Endothelial cell of umbilical vein (primary cell): ENCODE measurements around the gene SIRPA. TPM values are rescaled to one million over a fixed set of nuclear protein-coding genes. Genes with fewer than 3 reads are reported as not detected.

ENCODE experiments used
- BruUV-seq: library from RNA; stranded (reverse); fragments of 400-500 nt; replicated peaks from 2 replicates; lab custom pipeline; 2021; lab: Mats Ljungman, UMichigan
- CTCF ChIA-PET: fragments of 300-600, 350-600 bp; sonication (Branson Sonifier 250); formaldehyde crosslinking; loops from one replicate; lab custom pipeline; 2021; ENCODE audit warnings: antibody characterized with exemption, inconsistent platforms; lab: Charles Lee
- POLR2A ChIA-PET: fragments of 300-600, 350-600 bp; sonication (Branson Sonifier 250); formaldehyde crosslinking; loops from one replicate; lab custom pipeline; 2021; ENCODE audit warnings: antibody characterized with exemption, inconsistent platforms; lab: Charles Lee
- DNase-seq: peaks from one replicate; pipeline ENCODE4 v3.0.0-alpha.2; 2011; ENCODE audit warnings: low read depth, low spot score
- FAIRE-seq: peaks from 2 replicates; lab custom pipeline; 2011; peaks lifted over from hg19 to GRCh38; lab: Jason Lieb, UNC
- H2AFZ ChIP-seq: 2 replicates; pipeline ENCODE4 v1.6.0; 2012; ENCODE audit warnings: low read depth, low read length, control low read depth, inconsistent platforms
- H3K27ac ChIP-seq: 2 replicates; pipeline ENCODE4 v1.5.1; 2011; ENCODE audit warnings: low read depth, mild to moderate bottlenecking, control low read depth, low read length, moderate library complexity; ENCODE audit not compliant: insufficient read depth
- H3K27me3 ChIP-seq, 2 experiments: 2 replicates each; pipeline versions ENCODE4 v1.6.0 to v1.6.1; 2011; ENCODE audit warnings: low read length in 2 of 2, mixed read lengths in 1 of 2; ENCODE audit not compliant: control insufficient read depth in 2 of 2, insufficient read depth in 2 of 2
- H3K36me3 ChIP-seq, 2 experiments: 2 replicates in 1 of 2; 3 replicates in 1 of 2; pipeline ENCODE4 v1.5.1; 2011; ENCODE audit warnings: low read length in 2 of 2, mild to moderate bottlenecking in 1 of 2, moderate library complexity in 1 of 2; ENCODE audit not compliant: control insufficient read depth in 2 of 2, insufficient read depth in 2 of 2; ENCODE audit errors: extremely low read depth in 1 of 2
- H3K4me1 ChIP-seq: 3 replicates; pipeline ENCODE4 v1.5.1; 2011; ENCODE audit warnings: mild to moderate bottlenecking, low read length; ENCODE audit not compliant: control insufficient read depth, insufficient read depth; ENCODE audit errors: extremely low read depth
- H3K4me2 ChIP-seq: 2 replicates; pipeline ENCODE4 v1.6.1; 2011; ENCODE audit warnings: low read length, control low read depth, mixed read lengths; ENCODE audit not compliant: insufficient read depth
- H3K4me3 ChIP-seq, 3 experiments: fragments of 200-600 bp in 1 of 3; sonication (generic), shearing (Covaris generic) in 1 of 3; replicated peaks in 1 of 3; 2 replicates each; pipeline ENCODE4 v1.5.1; 2011 to 2016; ENCODE audit warnings: control low read depth in 3 of 3, low read length in 3 of 3, mild to moderate bottlenecking in 2 of 3, inconsistent platforms in 1 of 3, low read depth in 1 of 3, moderate library complexity in 1 of 3; ENCODE audit not compliant: insufficient read depth in 1 of 3
- H3K79me2 ChIP-seq: 2 replicates; pipeline ENCODE4 v1.6.0; 2012; ENCODE audit warnings: low read length, inconsistent platforms; ENCODE audit not compliant: control insufficient read depth, insufficient read depth
- H3K9ac ChIP-seq: replicated peaks from 2 replicates; pipeline ENCODE3; 2011; ENCODE audit warnings: low read length, control low read depth; ENCODE audit not compliant: insufficient read depth; ENCODE audit errors: extremely low read depth
- H3K9me1 ChIP-seq: replicated peaks from 3 replicates; pipeline ENCODE4 v1.6.0; 2011; ENCODE audit warnings: mild to moderate bottlenecking, low read length; ENCODE audit not compliant: control insufficient read depth, insufficient read depth; ENCODE audit errors: extremely low read depth
- H3K9me3 ChIP-seq: replicated peaks from 2 replicates; pipeline ENCODE4 v1.5.1; 2012; ENCODE audit warnings: low read length, inconsistent platforms; ENCODE audit not compliant: control insufficient read depth, insufficient read depth
- H4K20me1 ChIP-seq: replicated peaks from 2 replicates; pipeline ENCODE3; 2011; ENCODE audit warnings: mild to moderate bottlenecking, low read length; ENCODE audit not compliant: control insufficient read depth, insufficient read depth; ENCODE audit errors: extremely low read depth
- CTCF ChIP-seq, 2 donors: IDR thresholded peaks; 1 replicate in 1 of 2; 2 replicates in 1 of 2; pipeline ENCODE4 v1.5.1; 2011; ENCODE audit warnings: low read length in 2 of 2, mild to moderate bottlenecking in 2 of 2, moderate library complexity in 2 of 2, control low read depth in 1 of 2, inconsistent platforms in 1 of 2, low read depth in 1 of 2; ENCODE audit not compliant: insufficient read depth in 1 of 2; ENCODE audit errors: extremely low read depth in 1 of 2
- EZH2 ChIP-seq: IDR thresholded peaks from 2 replicates; pipeline ENCODE4 v1.6.1; 2012; ENCODE audit warnings: borderline replicate concordance, low read depth, mild to moderate bottlenecking, moderate library complexity, low read length, inconsistent platforms; ENCODE audit not compliant: severe bottlenecking
- GATA2 ChIP-seq: IDR thresholded peaks from 2 replicates; pipeline ENCODE4 v1.7.0; 2011; ENCODE audit warnings: low read depth, mild to moderate bottlenecking, moderate library complexity, mixed read lengths, low read length; ENCODE audit not compliant: insufficient read length, insufficient read depth
- JUN ChIP-seq: IDR thresholded peaks from 2 replicates; pipeline ENCODE4 v1.6.1; 2011; ENCODE audit warnings: borderline replicate concordance, low read depth; ENCODE audit not compliant: insufficient read length, insufficient read depth
- MAX ChIP-seq: IDR thresholded peaks from 2 replicates; pipeline ENCODE4 v1.6.1; 2011; ENCODE audit not compliant: insufficient read depth, insufficient read length
- POLR2AphosphoS5 ChIP-seq: IDR thresholded peaks from 2 replicates; pipeline ENCODE4 v1.6.1; 2012; ENCODE audit warnings: low read depth, mild to moderate bottlenecking, control low read depth, low read length, moderate library complexity; ENCODE audit not compliant: insufficient read depth
- dilution Hi-C: fragments of 300-500 bp; cut with MboI; formaldehyde crosslinking; loops from one replicate; pipeline ENCODE4 v1.15.0; 2019; ENCODE audit warnings: low sequenced_read_pairs; ENCODE audit not compliant: extremely low pct_ligation_motif_present
- intact Hi-C: fragments of 100-400 bp; cut with micrococcal nuclease; formaldehyde crosslinking; loops from one replicate; pipeline ENCODE4 v1.10.0; 2022
- polyA plus RNA-seq, 4 experiments: library from polyadenylated mRNA; depleted of rRNA in 3 of 4; stranded (reverse) in 3 of 4; unstranded in 1 of 4; fragments of >200 nt; gene quantifications; 2 replicates each; pipeline versions ENCODE4 v1.2.1 to v1.2.3, GENCODE V29; 2011 to 2012; ENCODE audit warnings: missing spikeins in 1 of 4
- total RNA-seq: library from RNA; stranded (reverse); gene quantifications from 2 replicates; pipeline ENCODE4 v1.2.3, GENCODE V29; 2021

SIRPA gene
- total and polyA plus RNA-seq, 2 donors (not counting 3 experiments of a cell fraction or from before 2014, with no cell fraction given): 29.9 to 59.2 TPM

GRCh38 chr20:1870323-1870722, 24.9 kb upstream of the SIRPA start:
- no peaks in the 10 kb centered on the region for H3K79me2 ChIP-seq
- no peak for TF ChIP-seq EZH2
- no peak for TF ChIP-seq JUN
- no peak for TF ChIP-seq GATA2
- TF ChIP-seq MAX: no peak
- TF ChIP-seq POLR2AphosphoS5: no peak
- TF ChIP-seq CTCF (IDR thresholded peaks at IDR 0.05; ENCODE audit: extremely low read depth in 1 of 2, insufficient read depth in 1 of 2, low read depth in 1 of 2, low read length in 2 of 2): no peak
- no peaks in the 10 kb centered on the region for H3K36me3 ChIP-seq
- ChIA-PET POLR2A (no interaction called here), CTCF (interaction anchor here (0.7 to 1.2 kb wide), 2 partner anchors 9 to 13 kb away, joined by 3 read pairs; no protein-coding TSS in a partner anchor)
- H2AFZ ChIP-seq: no peak overlapping the region
- H3K9me3 ChIP-seq: no peaks in the 10 kb centered on the region
- no peak overlapping the region for H3K9ac ChIP-seq
- no peaks in the 10 kb centered on the region for H3K4me1 ChIP-seq
- DNase-seq (no peak), FAIRE-seq (no peak)
- no peaks in the 10 kb centered on the region for H3K9me1 ChIP-seq
- H3K27me3 ChIP-seq: peaks cover 6 to 11% of the 10 kb centered on the region in 2 experiments
- no peaks in the 10 kb centered on the region for H4K20me1 ChIP-seq
- H3K27ac ChIP-seq: no peak overlapping the region
- intact Hi-C loops: no loop called here
- no peak overlapping the region for H3K4me2 ChIP-seq
- dilution Hi-C loops: no loop called here
- BruUV-seq: no TSS peak
- H3K4me3 ChIP-seq: no peak overlapping the region
